Effector CD8-positive, alpha-beta T cell (primary cell): ENCODE results near the gene UNC5A.

Experiments
- DNase-seq: peaks from one replicate; lab custom pipeline; 2025; lab: John Stamatoyannopoulos, UW

Gene UNC5A

DNA sequence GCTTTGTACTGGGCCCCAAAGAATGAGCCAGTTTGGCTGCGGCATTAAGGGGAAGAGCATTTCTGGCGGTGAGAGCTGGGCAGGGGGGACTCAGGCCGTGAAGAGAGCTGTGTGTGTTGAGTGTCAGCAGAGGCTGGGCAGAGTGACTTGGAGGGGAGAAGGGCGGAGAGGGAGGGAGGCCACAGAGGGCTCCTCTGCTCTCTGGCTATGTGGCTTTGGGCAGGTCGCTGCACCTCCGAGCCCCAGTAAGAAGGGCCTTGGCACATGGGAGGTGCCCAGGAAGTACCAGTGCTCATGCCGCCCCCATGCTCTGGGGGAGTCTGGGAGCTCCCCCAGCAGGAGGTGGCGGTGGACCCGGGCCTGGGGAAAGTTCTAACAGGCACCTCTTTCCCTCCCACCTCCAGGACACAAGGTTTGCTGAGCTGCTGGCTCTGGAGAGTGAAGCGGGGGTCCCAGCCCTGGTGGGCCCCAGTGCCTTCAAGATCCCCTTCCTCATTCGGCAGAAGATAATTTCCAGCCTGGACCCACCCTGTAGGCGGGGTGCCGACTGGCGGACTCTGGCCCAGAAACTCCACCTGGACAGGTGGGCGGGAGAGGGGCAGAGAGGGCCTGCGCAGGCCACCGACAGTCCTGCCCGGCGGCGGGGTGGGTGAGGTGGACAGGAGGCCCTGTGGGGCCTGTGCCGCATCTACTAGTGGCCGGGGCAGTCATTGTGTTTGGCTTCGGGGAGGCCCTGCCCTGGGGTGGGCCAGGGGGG, 68.7 kb downstream of the UNC5A start:
- DNase-seq = no peak

GRCh38 chr5:176879663-176880361, 69.5 kb downstream of the UNC5A start:
- DNase-seq = no peak

GRCh38 chr5:176880366-176881020, 70.1 kb downstream of the UNC5A start:
- DNase-seq = no peak

- DNase-seq = no peak
Observed at GRCh38 chr5:176881021-176881749, 70.8 kb downstream of the UNC5A start.

- no peak for DNase-seq
Observed at GRCh38 chr5:176881816-176882566, 71.6 kb downstream of the UNC5A start.

GRCh38 chr5:176882567-176882903, 72.2 kb downstream of the UNC5A start:
- DNase-seq = no peak

- no peak for DNase-seq
Observed at GRCh38 chr5:176883700-176884570, 73.6 kb downstream of the UNC5A start.

- DNase-seq = no peak
Observed at GRCh38 chr5:176884571-176884890, 74.2 kb downstream of the UNC5A start.

DNA sequence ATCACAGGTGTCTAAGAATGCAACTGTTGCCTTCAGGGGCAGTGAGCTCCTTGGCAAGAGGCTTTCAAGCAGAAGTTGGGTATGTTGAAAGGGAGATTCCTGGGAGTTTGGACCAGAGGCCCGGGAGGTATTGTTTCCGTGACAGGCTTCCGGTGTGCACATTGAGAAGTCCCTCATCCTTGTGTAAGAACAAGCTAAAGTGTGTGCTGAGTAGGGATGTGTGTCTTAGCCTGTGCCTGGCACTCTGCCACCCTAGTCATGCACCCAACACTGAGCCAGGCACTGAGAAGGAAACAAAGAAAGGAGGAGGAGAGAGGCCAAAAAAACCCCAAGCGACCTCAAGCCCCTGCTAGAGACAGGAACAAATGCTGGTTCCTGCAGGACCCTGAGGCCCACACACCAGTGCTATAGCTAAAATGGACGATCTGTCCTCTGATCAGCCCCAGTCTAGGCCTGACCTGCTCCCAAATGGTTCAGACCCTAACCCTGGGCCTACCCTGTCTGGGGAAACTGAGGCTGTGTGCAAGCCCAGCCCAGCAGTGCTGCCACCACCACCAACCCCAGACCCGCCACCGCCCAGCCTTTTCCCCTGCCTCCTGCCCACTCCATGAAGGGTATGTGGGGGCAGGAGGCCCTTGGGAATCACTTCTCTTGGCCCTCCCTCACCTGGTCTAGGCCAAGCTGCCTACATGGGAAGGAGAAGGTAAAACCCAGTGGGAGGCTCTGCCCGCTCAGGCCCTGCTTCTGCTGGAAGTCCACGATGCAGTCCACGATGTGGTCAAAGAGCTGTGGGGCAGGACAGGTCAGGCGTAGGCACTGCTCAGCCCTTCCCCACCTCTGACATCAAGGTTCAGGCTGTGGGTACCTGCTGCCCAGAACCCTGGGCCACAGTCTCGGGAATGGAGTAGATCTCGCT, 76.2 kb downstream of the UNC5A start:
- DNase-seq = no peak

- no peak for DNase-seq
Observed at GRCh38 chr5:176887252-176887849, 77.0 kb downstream of the UNC5A start.

GRCh38 chr5:176888016-176888864, 77.9 kb downstream of the UNC5A start:
- DNase-seq = no peak

- DNase-seq = no peak
Observed at GRCh38 chr5:176888865-176889165, 78.5 kb downstream of the UNC5A start.

- no peak for DNase-seq
Observed at GRCh38 chr5:176889321-176890280, 79.2 kb downstream of the UNC5A start.

GRCh38 chr5:176890455-176891330, 80.3 kb downstream of the UNC5A start:
- DNase-seq = no peak

- no peak for DNase-seq
Observed at GRCh38 chr5:176891331-176891958, 81.1 kb downstream of the UNC5A start.

DNA sequence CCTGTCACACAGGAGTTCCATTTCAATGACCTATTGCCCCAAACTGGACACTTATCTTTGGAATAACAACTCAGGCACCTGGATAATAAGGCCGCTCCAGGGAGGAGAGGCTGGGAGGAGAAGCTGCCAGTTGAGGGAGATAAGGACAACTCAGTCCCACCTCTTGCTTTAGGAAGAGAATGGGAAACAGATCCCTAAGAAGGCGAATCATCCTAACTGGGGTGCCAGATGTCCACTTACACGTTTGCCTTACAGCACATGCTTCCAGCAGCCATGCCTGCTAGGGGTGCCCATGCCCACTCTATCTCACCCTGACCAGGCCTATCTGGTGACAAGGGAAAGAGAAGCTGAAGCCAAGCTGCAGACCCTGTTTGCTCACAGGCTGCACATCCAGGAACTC, 82.3 kb downstream of the UNC5A start:
- no peak for DNase-seq
